Endothelial cell of umbilical vein (primary cell): ENCODE data around the gene DHRS12. TPM values are rescaled to one million over a fixed set of nuclear protein-coding genes. Genes with fewer than 3 reads are reported as not detected.

Experiments used
- BruUV-seq: library from RNA; stranded (reverse); fragments of 400-500 nt; replicated peaks from 2 replicates; lab custom pipeline; 2021; lab: Mats Ljungman, UMichigan
- CTCF ChIA-PET: fragments of 300-600, 350-600 bp; sonication (Branson Sonifier 250); formaldehyde crosslinking; loops from one replicate; lab custom pipeline; 2021; ENCODE audit warnings: antibody characterized with exemption, inconsistent platforms; lab: Charles Lee
- POLR2A ChIA-PET: fragments of 300-600, 350-600 bp; sonication (Branson Sonifier 250); formaldehyde crosslinking; loops from one replicate; lab custom pipeline; 2021; ENCODE audit warnings: antibody characterized with exemption, inconsistent platforms; lab: Charles Lee
- DNase-seq: peaks from one replicate; pipeline ENCODE4 v3.0.0-alpha.2; 2011; ENCODE audit warnings: low read depth, low spot score
- FAIRE-seq: peaks from 2 replicates; lab custom pipeline; 2011; peaks lifted over from hg19 to GRCh38; lab: Jason Lieb, UNC
- H2AFZ ChIP-seq: 2 replicates; pipeline ENCODE4 v1.6.0; 2012; ENCODE audit warnings: low read depth, low read length, control low read depth, inconsistent platforms
- H3K27ac ChIP-seq: 2 replicates; pipeline ENCODE4 v1.5.1; 2011; ENCODE audit warnings: low read depth, mild to moderate bottlenecking, control low read depth, low read length, moderate library complexity; ENCODE audit not compliant: insufficient read depth
- H3K27me3 ChIP-seq, 2 experiments: 2 replicates each; pipeline versions ENCODE4 v1.6.0 to v1.6.1; 2011; ENCODE audit warnings: low read length in 2 of 2, mixed read lengths in 1 of 2; ENCODE audit not compliant: control insufficient read depth in 2 of 2, insufficient read depth in 2 of 2
- H3K36me3 ChIP-seq, 2 experiments: 2 replicates in 1 of 2; 3 replicates in 1 of 2; pipeline ENCODE4 v1.5.1; 2011; ENCODE audit warnings: low read length in 2 of 2, mild to moderate bottlenecking in 1 of 2, moderate library complexity in 1 of 2; ENCODE audit not compliant: control insufficient read depth in 2 of 2, insufficient read depth in 2 of 2; ENCODE audit errors: extremely low read depth in 1 of 2
- H3K4me1 ChIP-seq: 3 replicates; pipeline ENCODE4 v1.5.1; 2011; ENCODE audit warnings: mild to moderate bottlenecking, low read length; ENCODE audit not compliant: control insufficient read depth, insufficient read depth; ENCODE audit errors: extremely low read depth
- H3K4me2 ChIP-seq: 2 replicates; pipeline ENCODE4 v1.6.1; 2011; ENCODE audit warnings: low read length, control low read depth, mixed read lengths; ENCODE audit not compliant: insufficient read depth
- H3K4me3 ChIP-seq, 3 experiments: fragments of 200-600 bp in 1 of 3; sonication (generic), shearing (Covaris generic) in 1 of 3; replicated peaks in 1 of 3; 2 replicates each; pipeline ENCODE4 v1.5.1; 2011 to 2016; ENCODE audit warnings: control low read depth in 3 of 3, low read length in 3 of 3, mild to moderate bottlenecking in 2 of 3, inconsistent platforms in 1 of 3, low read depth in 1 of 3, moderate library complexity in 1 of 3; ENCODE audit not compliant: insufficient read depth in 1 of 3
- H3K79me2 ChIP-seq: 2 replicates; pipeline ENCODE4 v1.6.0; 2012; ENCODE audit warnings: low read length, inconsistent platforms; ENCODE audit not compliant: control insufficient read depth, insufficient read depth
- H3K9ac ChIP-seq: replicated peaks from 2 replicates; pipeline ENCODE3; 2011; ENCODE audit warnings: low read length, control low read depth; ENCODE audit not compliant: insufficient read depth; ENCODE audit errors: extremely low read depth
- H3K9me1 ChIP-seq: replicated peaks from 3 replicates; pipeline ENCODE4 v1.6.0; 2011; ENCODE audit warnings: mild to moderate bottlenecking, low read length; ENCODE audit not compliant: control insufficient read depth, insufficient read depth; ENCODE audit errors: extremely low read depth
- H3K9me3 ChIP-seq: replicated peaks from 2 replicates; pipeline ENCODE4 v1.5.1; 2012; ENCODE audit warnings: low read length, inconsistent platforms; ENCODE audit not compliant: control insufficient read depth, insufficient read depth
- H4K20me1 ChIP-seq: replicated peaks from 2 replicates; pipeline ENCODE3; 2011; ENCODE audit warnings: mild to moderate bottlenecking, low read length; ENCODE audit not compliant: control insufficient read depth, insufficient read depth; ENCODE audit errors: extremely low read depth
- EZH2 ChIP-seq: IDR thresholded peaks from 2 replicates; pipeline ENCODE4 v1.6.1; 2012; ENCODE audit warnings: borderline replicate concordance, low read depth, mild to moderate bottlenecking, moderate library complexity, low read length, inconsistent platforms; ENCODE audit not compliant: severe bottlenecking
- FOS ChIP-seq: IDR thresholded peaks from 2 replicates; pipeline ENCODE4 v1.6.1; 2011; ENCODE audit warnings: mild to moderate bottlenecking, low read length, moderate library complexity, borderline replicate concordance; ENCODE audit not compliant: insufficient read depth
- GATA2 ChIP-seq: IDR thresholded peaks from 2 replicates; pipeline ENCODE4 v1.7.0; 2011; ENCODE audit warnings: low read depth, mild to moderate bottlenecking, moderate library complexity, mixed read lengths, low read length; ENCODE audit not compliant: insufficient read length, insufficient read depth
- JUN ChIP-seq: IDR thresholded peaks from 2 replicates; pipeline ENCODE4 v1.6.1; 2011; ENCODE audit warnings: borderline replicate concordance, low read depth; ENCODE audit not compliant: insufficient read length, insufficient read depth
- MYC ChIP-seq: IDR thresholded peaks from one replicate; pipeline ENCODE4 v1.6.1; 2011; ENCODE audit warnings: mild to moderate bottlenecking, low read depth, low read length
- POLR2A ChIP-seq: IDR thresholded peaks from 2 replicates; pipeline ENCODE4 v1.6.1; 2012; ENCODE audit warnings: low read depth, mild to moderate bottlenecking, control low read depth, low read length
- POLR2AphosphoS5 ChIP-seq: IDR thresholded peaks from 2 replicates; pipeline ENCODE4 v1.6.1; 2012; ENCODE audit warnings: low read depth, mild to moderate bottlenecking, control low read depth, low read length, moderate library complexity; ENCODE audit not compliant: insufficient read depth
- dilution Hi-C: fragments of 300-500 bp; cut with MboI; formaldehyde crosslinking; loops from one replicate; pipeline ENCODE4 v1.15.0; 2019; ENCODE audit warnings: low sequenced_read_pairs; ENCODE audit not compliant: extremely low pct_ligation_motif_present
- intact Hi-C: fragments of 100-400 bp; cut with micrococcal nuclease; formaldehyde crosslinking; loops from one replicate; pipeline ENCODE4 v1.10.0; 2022
- polyA plus RNA-seq, 4 experiments: library from polyadenylated mRNA; depleted of rRNA in 3 of 4; stranded (reverse) in 3 of 4; unstranded in 1 of 4; fragments of >200 nt; gene quantifications; 2 replicates each; pipeline versions ENCODE4 v1.2.1 to v1.2.3, GENCODE V29; 2011 to 2012; ENCODE audit warnings: missing spikeins in 1 of 4
- total RNA-seq: library from RNA; stranded (reverse); gene quantifications from 2 replicates; pipeline ENCODE4 v1.2.3, GENCODE V29; 2021
- TF ChIP-seq, protein P1 (sequence below): IDR thresholded peaks from 2 replicates; pipeline ENCODE4 v1.6.1; 2011; ENCODE audit not compliant: insufficient read depth, insufficient read length
- TF ChIP-seq, protein P2 (sequence below), 2 donors: IDR thresholded peaks; 1 replicate in 1 of 2; 2 replicates in 1 of 2; pipeline ENCODE4 v1.5.1; 2011; ENCODE audit warnings: low read length in 2 of 2, mild to moderate bottlenecking in 2 of 2, moderate library complexity in 2 of 2, control low read depth in 1 of 2, inconsistent platforms in 1 of 2, low read depth in 1 of 2; ENCODE audit not compliant: insufficient read depth in 1 of 2; ENCODE audit errors: extremely low read depth in 1 of 2

The DHRS12 gene
- total and polyA plus RNA-seq, 2 donors (not counting 3 experiments of a cell fraction or from before 2014, with no cell fraction given): 8.9 to 9.1 TPM

DNA sequence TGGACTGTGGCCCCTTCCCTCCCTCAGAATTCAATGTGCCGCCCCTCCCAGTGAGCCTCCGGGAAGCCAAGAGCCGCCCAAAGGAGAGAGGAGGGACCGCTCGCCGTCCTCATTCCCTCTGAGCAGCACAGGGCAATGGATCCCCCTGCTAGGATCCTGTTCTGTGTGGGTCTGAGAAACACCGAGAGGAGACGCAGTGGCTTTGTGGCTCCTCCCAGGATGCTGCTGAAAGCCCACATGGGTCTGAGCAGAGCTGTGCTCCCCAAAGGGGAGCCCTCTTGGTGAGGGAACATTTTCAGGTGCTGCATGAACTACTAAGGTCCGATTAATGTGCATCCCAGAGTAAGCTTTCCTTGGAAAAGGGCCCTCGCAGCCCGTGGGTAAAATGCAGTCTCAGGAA, 30.4 kb downstream of the DHRS12 start:
- Histone ChIP-seq H3K4me1 (no peaks in the 10 kb centered on the region), H3K27ac (no peak overlapping the region), H3K36me3 (no peaks in the 10 kb centered on the region), H3K4me3 (no peak overlapping the region), H3K4me2 (no peak overlapping the region), H3K9ac (no peak overlapping the region), H3K9me1 (no peaks in the 10 kb centered on the region), H3K27me3 (peaks cover 0 to 2% of the 10 kb centered on the region in 2 experiments), H4K20me1 (no peaks in the 10 kb centered on the region), H2AFZ (no peak overlapping the region), H3K9me3 (no peaks in the 10 kb centered on the region), H3K79me2 (no peaks in the 10 kb centered on the region)
- ChIA-PET CTCF (no interaction called here), POLR2A (interaction anchor here (0.6 kb wide), 1 partner anchor 48 kb away, joined by 6 read pairs; no protein-coding TSS in a partner anchor)
- DNase-seq (no peak), FAIRE-seq (no peak)
- intact Hi-C loops: no loop called here
- dilution Hi-C loops: no loop called here
- TF ChIP-seq MYC (no peak), FOS (no peak), GATA2 (no peak), JUN (no peak), POLR2A (no peak), EZH2 (no peak)
- TF ChIP-seq, protein P1, sequence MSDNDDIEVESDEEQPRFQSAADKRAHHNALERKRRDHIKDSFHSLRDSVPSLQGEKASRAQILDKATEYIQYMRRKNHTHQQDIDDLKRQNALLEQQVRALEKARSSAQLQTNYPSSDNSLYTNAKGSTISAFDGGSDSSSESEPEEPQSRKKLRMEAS: no peak
- BruUV-seq: no TSS peak

DNA sequence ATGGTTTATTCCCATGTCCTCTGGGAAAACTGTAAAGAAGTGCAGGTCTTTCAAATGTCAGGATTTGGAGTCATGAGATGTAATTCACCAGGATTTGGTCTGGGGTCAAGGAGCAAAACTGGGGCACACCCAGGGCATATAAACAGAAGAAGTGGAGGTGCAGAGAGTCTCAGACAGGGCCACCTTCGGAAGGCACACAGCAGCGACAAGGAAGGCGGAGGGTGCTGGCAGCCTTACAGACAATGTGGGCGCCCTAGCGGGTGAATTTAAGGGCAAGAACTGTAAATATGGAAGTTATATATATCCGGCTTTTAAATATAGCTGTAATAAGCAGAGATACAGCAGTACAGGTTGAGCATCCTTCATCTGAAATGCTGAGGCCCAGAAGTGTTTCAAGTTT, 31.2 kb downstream of the DHRS12 start:
- no TSS peak for BruUV-seq
- POLR2A ChIA-PET: interaction anchor here (0.6 kb wide), 1 partner anchor 49 kb away, joined by 6 read pairs; no protein-coding TSS in a partner anchor
- CTCF ChIA-PET: interaction anchor here (1.1 kb wide), 1 partner anchor 8 kb away, joined by 6 read pairs; no protein-coding TSS in a partner anchor
- H3K27ac ChIP-seq: no peak overlapping the region
- no peaks in the 10 kb centered on the region for H3K79me2 ChIP-seq
- no peaks in the 10 kb centered on the region for H3K9me3 ChIP-seq
- H3K4me1 ChIP-seq: no peaks in the 10 kb centered on the region
- no peak for TF ChIP-seq FOS
- TF ChIP-seq MYC: no peak
- no peak for TF ChIP-seq POLR2AphosphoS5
- TF ChIP-seq GATA2: no peak
- TF ChIP-seq POLR2A: no peak
- TF ChIP-seq, protein P2, sequence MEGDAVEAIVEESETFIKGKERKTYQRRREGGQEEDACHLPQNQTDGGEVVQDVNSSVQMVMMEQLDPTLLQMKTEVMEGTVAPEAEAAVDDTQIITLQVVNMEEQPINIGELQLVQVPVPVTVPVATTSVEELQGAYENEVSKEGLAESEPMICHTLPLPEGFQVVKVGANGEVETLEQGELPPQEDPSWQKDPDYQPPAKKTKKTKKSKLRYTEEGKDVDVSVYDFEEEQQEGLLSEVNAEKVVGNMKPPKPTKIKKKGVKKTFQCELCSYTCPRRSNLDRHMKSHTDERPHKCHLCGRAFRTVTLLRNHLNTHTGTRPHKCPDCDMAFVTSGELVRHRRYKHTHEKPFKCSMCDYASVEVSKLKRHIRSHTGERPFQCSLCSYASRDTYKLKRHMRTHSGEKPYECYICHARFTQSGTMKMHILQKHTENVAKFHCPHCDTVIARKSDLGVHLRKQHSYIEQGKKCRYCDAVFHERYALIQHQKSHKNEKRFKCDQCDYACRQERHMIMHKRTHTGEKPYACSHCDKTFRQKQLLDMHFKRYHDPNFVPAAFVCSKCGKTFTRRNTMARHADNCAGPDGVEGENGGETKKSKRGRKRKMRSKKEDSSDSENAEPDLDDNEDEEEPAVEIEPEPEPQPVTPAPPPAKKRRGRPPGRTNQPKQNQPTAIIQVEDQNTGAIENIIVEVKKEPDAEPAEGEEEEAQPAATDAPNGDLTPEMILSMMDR (IDR thresholded peaks at IDR 0.05; ENCODE audit: extremely low read depth in 1 of 2, insufficient read depth in 1 of 2, low read depth in 1 of 2, low read length in 2 of 2): no peak
- no peak for TF ChIP-seq EZH2
- no peak for TF ChIP-seq JUN
- TF ChIP-seq, protein P1: no peak
- H4K20me1 ChIP-seq: no peaks in the 10 kb centered on the region
- intact Hi-C loops (no loop called here), dilution Hi-C loops (no loop called here)
- H3K4me2 ChIP-seq: no peak overlapping the region
- H2AFZ ChIP-seq: no peak overlapping the region
- no peaks in the 10 kb centered on the region for H3K9me1 ChIP-seq
- H3K4me3 ChIP-seq: no peak overlapping the region
- no peaks in the 10 kb centered on the region for H3K36me3 ChIP-seq
- FAIRE-seq: no peak
- H3K9ac ChIP-seq: no peak overlapping the region
- no peak for DNase-seq
- H3K27me3 ChIP-seq: peaks cover 0 to 2% of the 10 kb centered on the region in 2 experiments
